ENCODE measurements around the gene GMDS. TPM values are rescaled to one million over a fixed set of nuclear protein-coding genes. Genes with fewer than 3 reads are reported as not detected.

Gene GMDS
- total RNA-seq, 1 experiment from 2014 or later: 35.0 TPM

GRCh38 chr6:1765160-1765903 is 480.1 kb downstream of the GMDS start (continued):
- TF ChIP-seq ZNF532 (CRISPR knock-in tag; IDR thresholded peaks at IDR 0.05; ENCODE audit: borderline replicate concordance) (no peak), MLX (CRISPR knock-in tag; IDR thresholded peaks at IDR 0.05) (no peak), AFF4 (CRISPR knock-in tag; IDR thresholded peaks at IDR 0.05; ENCODE audit: borderline replicate concordance) (no peak)

- ATAC-seq: no peak
- no peak for DNase-seq (ENCODE audit: low spot score)
- no peak overlapping the region for H3K27ac Mint-ChIP-seq
- ChIA-PET CTCF (no interaction called here), POLR2A (no interaction called here)
- peaks cover 9% of the 10 kb centered on the region for H3K4me1 Mint-ChIP-seq
- H3K36me3 Mint-ChIP-seq: no peaks in the 10 kb centered on the region
- H3K4me3 Mint-ChIP-seq: no peak overlapping the region
- no peaks in the 10 kb centered on the region for H3K9me3 Mint-ChIP-seq
- H3K27me3 Mint-ChIP-seq (ENCODE audit: low read depth): no peaks in the 10 kb centered on the region
- TF ChIP-seq ZMAT4 (CRISPR knock-in tag; IDR thresholded peaks at IDR 0.05) (no peak), HMGA2 (CRISPR knock-in tag; IDR thresholded peaks at IDR 0.05) (no peak), ATF6 (CRISPR knock-in tag; IDR thresholded peaks at IDR 0.05) (no peak), ZNF263 (CRISPR knock-in tag; IDR thresholded peaks at IDR 0.05; ENCODE audit: low read depth) (no peak), JUN (CRISPR knock-in tag; IDR thresholded peaks at IDR 0.05) (no peak), GRHL2 (CRISPR knock-in tag; IDR thresholded peaks at IDR 0.05; ENCODE audit: insufficient replicate concordance, severe bottlenecking) (no peak), CDX4 (CRISPR knock-in tag; IDR thresholded peaks at IDR 0.05; ENCODE audit: borderline replicate concordance) (no peak), ZBTB43 (CRISPR knock-in tag; IDR thresholded peaks at IDR 0.05) (no peak), AFF4 (CRISPR knock-in tag; IDR thresholded peaks at IDR 0.05; ENCODE audit: borderline replicate concordance) (no peak)
Measured at GRCh38 chr6:1764397-1764987, 480.9 kb downstream of the GMDS start.

All from WTC11 (cell line).